HG02973 (cell line): ENCODE results near the gene RIMBP2.

Experiments used
- ATAC-seq: cut with Tn5 transposase; IDR thresholded peaks from one replicate; pipeline ENCODE4 v1.9.1; 2021; ENCODE audit warnings: moderate library complexity; ENCODE audit not compliant: unreplicated experiment

The RIMBP2 gene

DNA sequence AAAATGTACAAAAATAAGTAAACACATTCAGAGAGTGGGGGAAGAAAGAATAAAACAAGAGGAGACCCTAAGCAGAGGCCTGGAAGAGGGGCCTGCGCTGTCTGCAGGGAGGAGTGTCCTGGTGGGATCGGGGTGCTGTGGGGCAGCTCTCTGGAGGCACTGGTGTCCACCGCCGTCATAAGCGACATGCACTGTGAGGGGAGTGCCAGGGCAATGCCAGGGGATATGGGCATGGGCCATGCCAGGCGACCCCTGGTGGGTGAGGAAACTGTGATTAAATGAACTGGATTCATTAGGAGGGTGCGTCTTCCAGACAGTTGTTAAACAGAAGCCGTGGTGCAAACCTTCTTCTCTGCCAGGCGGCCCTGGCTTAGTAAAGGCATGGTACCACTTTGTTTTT is 261.8 kb downstream of the RIMBP2 start:
- ATAC-seq, result no peak

GRCh38 chr12:130452546-130452945 is 263.6 kb downstream of the RIMBP2 start:
- no peak for ATAC-seq

GRCh38 chr12:130451001-130451930 is 264.8 kb downstream of the RIMBP2 start:
- no peak for ATAC-seq

DNA sequence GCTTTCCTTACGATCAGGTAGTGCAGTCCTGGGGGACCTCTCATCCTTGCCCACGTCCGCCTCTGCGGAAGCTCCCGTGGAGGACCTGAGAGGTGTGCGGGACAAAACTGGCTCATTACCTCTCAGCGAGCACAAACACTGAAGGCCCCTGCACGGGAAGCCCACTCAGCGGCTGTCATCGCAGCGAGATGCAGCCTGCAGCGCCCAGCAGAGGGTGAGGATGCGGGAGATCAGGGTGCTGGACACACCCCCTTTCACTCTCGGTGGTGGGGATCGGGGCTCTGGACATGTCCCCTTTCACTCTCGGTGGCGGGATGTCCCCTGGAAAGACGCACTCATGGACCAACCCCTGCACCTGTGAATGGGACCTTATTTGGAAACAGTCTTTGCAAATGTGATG is 266.8 kb downstream of the RIMBP2 start:
- no peak for ATAC-seq

GRCh38 chr12:130448044-130448821 is 267.9 kb downstream of the RIMBP2 start:
- ATAC-seq, result no peak

- no peak for ATAC-seq
These were observed 268.5 kb downstream of the RIMBP2 start for GRCh38 chr12:130447655-130447965.

DNA sequence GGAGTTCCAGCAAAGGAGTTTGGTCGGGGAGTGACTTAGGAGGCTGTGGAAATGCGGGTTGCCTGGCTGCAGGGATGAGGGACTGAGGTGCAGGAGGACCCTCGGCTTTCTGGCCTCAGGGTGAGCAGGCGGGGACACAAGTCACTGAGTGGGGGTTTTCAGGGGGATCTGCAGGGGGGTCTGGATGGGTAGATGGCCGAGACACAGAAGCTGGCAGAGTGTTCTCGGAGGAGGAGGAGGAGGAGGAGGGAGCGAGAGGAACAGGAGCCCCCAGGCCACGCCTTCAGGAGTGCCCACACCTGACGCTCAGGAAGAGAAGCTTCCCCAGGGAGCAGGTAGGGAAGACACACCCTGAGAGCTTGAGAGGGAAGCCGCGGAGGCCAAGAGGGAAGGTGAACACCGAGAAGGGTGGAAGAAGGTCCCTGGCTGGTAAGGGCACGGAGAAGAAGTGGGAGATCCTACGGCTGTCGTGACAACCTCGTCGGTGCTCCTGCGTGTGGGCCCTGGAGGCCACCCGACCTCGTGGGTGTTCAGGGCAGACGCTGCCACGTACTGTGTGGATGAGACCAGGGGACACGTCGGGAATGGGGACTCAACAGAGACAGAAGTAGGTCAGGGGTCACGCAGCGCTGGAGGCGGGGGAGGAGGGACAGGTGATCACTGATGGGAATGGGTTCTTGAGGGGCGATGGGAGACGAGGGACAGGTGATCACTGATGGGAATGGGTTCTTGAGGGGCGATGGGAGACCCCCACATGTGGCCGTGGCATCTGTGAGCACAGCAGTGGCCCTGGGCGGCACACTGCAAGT is 269.0 kb downstream of the RIMBP2 start:
- ATAC-seq, result no peak

- ATAC-seq, result no peak
These were observed 271.1 kb downstream of the RIMBP2 start for GRCh38 chr12:130444986-130445385.

DNA sequence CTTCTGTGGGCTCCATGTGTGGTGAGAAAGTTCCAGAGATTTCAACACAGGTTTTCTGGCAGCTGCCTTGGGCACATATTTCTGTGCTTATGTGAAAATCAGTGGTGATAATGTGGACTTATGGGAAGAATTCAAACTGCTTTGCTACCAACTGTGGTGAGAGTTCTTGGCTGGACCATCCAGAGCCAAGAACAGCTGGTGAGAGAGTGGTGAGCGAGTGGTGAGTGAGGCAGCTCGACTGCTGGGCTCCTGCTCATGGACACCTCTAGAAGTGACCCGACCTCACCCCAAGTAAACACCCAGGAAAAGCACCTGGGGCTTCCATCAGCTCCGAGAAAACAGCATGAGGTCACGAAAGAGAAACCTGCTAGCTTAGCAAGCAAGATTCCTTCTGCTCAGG is 272.0 kb downstream of the RIMBP2 start:
- ATAC-seq, result no peak

GRCh38 chr12:130441771-130442760 is 274.0 kb downstream of the RIMBP2 start:
- no peak for ATAC-seq

- no peak for ATAC-seq
These were observed 275.6 kb downstream of the RIMBP2 start for GRCh38 chr12:130440411-130441080.

DNA sequence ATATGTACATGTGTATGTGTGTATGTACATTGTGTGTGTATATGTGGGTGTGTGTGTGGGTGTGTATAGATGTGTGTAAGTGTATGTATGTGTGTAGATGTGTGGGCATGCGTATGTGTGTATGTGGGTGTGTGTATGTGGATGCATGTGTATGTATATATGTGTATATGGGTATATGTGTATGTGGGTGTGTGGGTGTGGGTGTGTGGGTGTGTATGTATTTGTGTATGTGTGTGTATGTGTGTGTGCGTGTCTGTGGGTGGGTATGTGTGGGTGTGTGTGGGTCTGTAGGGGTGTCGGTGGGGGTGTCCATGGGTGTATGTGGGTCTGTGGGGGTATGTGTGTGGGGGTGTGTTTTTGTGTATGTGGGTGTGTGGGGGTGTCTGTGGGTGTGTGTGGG is 276.8 kb downstream of the RIMBP2 start:
- no peak for ATAC-seq

- ATAC-seq, result no peak
These were observed 277.4 kb downstream of the RIMBP2 start for GRCh38 chr12:130438711-130439110.

- no peak for ATAC-seq
These were observed 277.9 kb downstream of the RIMBP2 start for GRCh38 chr12:130438243-130438620.

- ATAC-seq, result no peak
These were observed 278.4 kb downstream of the RIMBP2 start for GRCh38 chr12:130437555-130438242.

- ATAC-seq, result no peak
These were observed 279.2 kb downstream of the RIMBP2 start for GRCh38 chr12:130436741-130437501.

GRCh38 chr12:130435826-130436225 is 280.3 kb downstream of the RIMBP2 start:
- no peak for ATAC-seq

DNA sequence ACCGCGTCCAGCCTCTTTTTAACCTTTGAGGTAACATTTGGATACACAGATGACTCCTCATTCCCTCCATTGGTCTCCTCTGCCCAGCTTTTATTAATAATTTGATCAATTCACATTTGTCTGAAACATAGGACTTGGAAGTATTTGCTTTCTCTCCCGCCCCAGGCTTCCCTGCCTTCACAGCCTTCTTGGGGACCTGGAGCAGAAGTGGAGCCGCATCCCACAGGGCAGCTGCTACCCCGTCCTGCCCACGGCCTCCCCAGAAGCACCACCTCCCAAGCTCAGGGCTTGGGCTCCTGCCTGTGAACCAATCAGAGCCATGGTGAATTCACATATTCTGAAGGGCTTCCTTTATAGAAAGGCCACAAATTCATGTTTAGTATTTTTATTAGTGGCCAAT is 280.8 kb downstream of the RIMBP2 start:
- no peak for ATAC-seq
